Mesothelial cell of epicardium (in vitro differentiated cells): Measurements from ENCODE around the gene CMIP. TPM values are rescaled to one million over a fixed set of nuclear protein-coding genes. Genes with fewer than 3 reads are reported as not detected.

Experiments
- DNase-seq, 2 experiments: peaks; one replicate each; pipeline ENCODE4 v3.0.0; 2021; ENCODE audit warnings: low spot score in 2 of 2; ENCODE audit not compliant: unreplicated experiment in 2 of 2
- H3K27ac Mint-ChIP-seq: 2 replicates; pipeline ENCODE4 v1.8.0; 2021; ENCODE audit warnings: mixed read lengths
- H3K27me3 Mint-ChIP-seq: 2 replicates; pipeline ENCODE4 v1.8.0; 2021; ENCODE audit warnings: low read depth, mixed read lengths
- H3K36me3 Mint-ChIP-seq: 2 replicates; pipeline ENCODE4 v1.8.0; 2021; ENCODE audit warnings: mixed read lengths
- H3K4me1 Mint-ChIP-seq: 2 replicates; pipeline ENCODE4 v1.8.0; 2021; ENCODE audit warnings: mixed read lengths
- H3K4me3 Mint-ChIP-seq: 2 replicates; pipeline ENCODE4 v1.8.0; 2021; ENCODE audit warnings: mild to moderate bottlenecking, moderate library complexity, mixed read lengths
- H3K9me3 Mint-ChIP-seq: 2 replicates; pipeline ENCODE4 v1.8.0; 2021; ENCODE audit warnings: mixed read lengths
- CTCF ChIP-seq: fragments of 200-600 bp; sonication (generic); IDR thresholded peaks from one replicate; pipeline ENCODE4 v1.5.0; 2021; ENCODE audit warnings: antibody characterized with exemption; ENCODE audit not compliant: unreplicated experiment
- total RNA-seq: library from RNA; stranded (reverse); gene quantifications from 3 replicates; pipeline ENCODE4 v1.2.1, GENCODE V29; 2021

The CMIP gene
- total RNA-seq, 1 donor from 2014 or later, result 71.0 TPM

GRCh38 chr16:81548876-81549546 is 104.4 kb downstream of the CMIP start:
- Mint-ChIP-seq H3K36me3 (no peaks in the 10 kb centered on the region), H3K27me3 (no peaks in the 10 kb centered on the region), H3K4me3 (no peak overlapping the region), H3K27ac (no peak overlapping the region), H3K4me1 (peaks cover 13% of the 10 kb centered on the region), H3K9me3 (no peaks in the 10 kb centered on the region)
- no peak for TF ChIP-seq CTCF
- no peak for DNase-seq

- TF ChIP-seq CTCF, result no peak
- no peak overlapping the region for H3K4me3 Mint-ChIP-seq
- H3K4me1 Mint-ChIP-seq, result peaks cover 17% of the 10 kb centered on the region
- no peaks in the 10 kb centered on the region for H3K36me3 Mint-ChIP-seq
- DNase-seq, result no peak
- H3K9me3 Mint-ChIP-seq, result no peaks in the 10 kb centered on the region
- H3K27ac Mint-ChIP-seq, result no peak overlapping the region
- no peaks in the 10 kb centered on the region for H3K27me3 Mint-ChIP-seq
Measured at GRCh38 chr16:81549547-81550431, 105.2 kb downstream of the CMIP start.

- Mint-ChIP-seq H3K36me3 (no peaks in the 10 kb centered on the region), H3K27ac (no peak overlapping the region), H3K27me3 (no peaks in the 10 kb centered on the region), H3K4me1 (peaks cover 17% of the 10 kb centered on the region), H3K4me3 (no peak overlapping the region), H3K9me3 (no peaks in the 10 kb centered on the region)
- TF ChIP-seq CTCF, result no peak
- no peak for DNase-seq
Measured at GRCh38 chr16:81550432-81550808, 105.8 kb downstream of the CMIP start.

GRCh38 chr16:81551151-81551808 is 106.7 kb downstream of the CMIP start:
- peaks cover 17% of the 10 kb centered on the region for H3K4me1 Mint-ChIP-seq
- H3K36me3 Mint-ChIP-seq, result peaks cover under 1% of the 10 kb centered on the region
- no peak overlapping the region for H3K4me3 Mint-ChIP-seq
- no peak for DNase-seq
- no peaks in the 10 kb centered on the region for H3K27me3 Mint-ChIP-seq
- peak overlapping the region; percentile 2 for H3K27ac Mint-ChIP-seq
- H3K9me3 Mint-ChIP-seq, result no peaks in the 10 kb centered on the region
- TF ChIP-seq CTCF, result no peak

- peaks cover 17% of the 10 kb centered on the region for H3K4me1 Mint-ChIP-seq
Measured at GRCh38 chr16:81551821-81552304, 107.3 kb downstream of the CMIP start.

More at GRCh38 chr16:81551821-81552304, 107.3 kb downstream of the CMIP start:
- Mint-ChIP-seq H3K27me3 (no peaks in the 10 kb centered on the region), H3K9me3 (no peaks in the 10 kb centered on the region), H3K36me3 (peaks cover 1% of the 10 kb centered on the region), H3K4me3 (no peak overlapping the region), H3K27ac (no peak overlapping the region)
- DNase-seq, result no peak
- TF ChIP-seq CTCF, result no peak
